PC-3 (cell line): ENCODE measurements around the gene COX18. TPM values are rescaled to one million over a fixed set of nuclear protein-coding genes. Genes with fewer than 3 reads are reported as not detected.
A peak's percentile ranks its signal among the peaks of the same experiment; 100 is the strongest.

Experiments
- ATAC-seq: fragments of 200-7000 bp; cut with Tn5 transposase; 2 replicates; pipeline ENCODE4 v1.9.1; 2020; ENCODE audit warnings: mild to moderate bottlenecking, moderate library complexity
- BruUV-seq: library from RNA; stranded (reverse); fragments of 400-500 nt; replicated peaks from 2 replicates; lab custom pipeline; 2021; lab: Mats Ljungman, UMichigan
- CTCF ChIA-PET: fragments of 300-600 bp; sonication (Branson Sonifier 250); formaldehyde crosslinking; loops from one replicate; lab custom pipeline; 2022; ENCODE audit warnings: antibody characterized with exemption; lab: Charles Lee
- POLR2A ChIA-PET: fragments of 300-600 bp; sonication (Branson Sonifier 250); formaldehyde crosslinking; loops from one replicate; lab custom pipeline; 2022; ENCODE audit warnings: antibody characterized with exemption; ENCODE audit not compliant: unreplicated experiment; lab: Charles Lee
- DNase-seq: peaks from one replicate; pipeline ENCODE4 v3.0.0-alpha.2; 2015
- H2AFZ ChIP-seq: fragments of 300-600 bp; sonication (generic); 2 replicates; pipeline ENCODE4 v1.6.0; 2016; ENCODE audit warnings: antibody characterized with exemption, low read length
- H3F3A ChIP-seq: fragments of 300-600 bp; sonication (generic); one replicate; pipeline ENCODE4 v1.6.0; 2017; ENCODE audit warnings: antibody characterized with exemption, low read length, control low read depth, mild to moderate bottlenecking; ENCODE audit not compliant: unreplicated experiment
- H3K27ac ChIP-seq: fragments of 300-600 bp; sonication (generic); 2 replicates; pipeline ENCODE4 v1.5.1; 2016; ENCODE audit warnings: mild to moderate bottlenecking, low read length
- H3K27me3 ChIP-seq: fragments of 300-600 bp; sonication (generic); 2 replicates; pipeline ENCODE4 v1.6.1; 2016; ENCODE audit warnings: low read length, mixed read lengths
- H3K36me3 ChIP-seq: fragments of 300-600 bp; sonication (generic); 2 replicates; pipeline ENCODE4 v1.6.1; 2016; ENCODE audit warnings: low read depth, mixed run types, low read length, mixed read lengths
- H3K4me1 ChIP-seq: fragments of 300-600 bp; sonication (generic); 2 replicates; pipeline ENCODE4 v1.5.1; 2016; ENCODE audit warnings: low read length; ENCODE audit not compliant: insufficient read depth
- H3K4me2 ChIP-seq: fragments of 300-600 bp; sonication (generic); 2 replicates; pipeline ENCODE4 v1.6.0; 2016; ENCODE audit warnings: low read length
- H3K4me3 ChIP-seq: fragments of 300-600 bp; sonication (generic); 2 replicates; pipeline ENCODE4 v1.5.1; 2016; ENCODE audit warnings: mild to moderate bottlenecking, low read length, mixed read lengths
- H3K79me2 ChIP-seq: fragments of 300-600 bp; sonication (generic); 2 replicates; pipeline ENCODE4 v1.6.1; 2017; ENCODE audit warnings: low read length, mixed read lengths
- H3K9ac ChIP-seq: fragments of 300-600 bp; sonication (generic); 2 replicates; pipeline ENCODE4 v1.6.0; 2016; ENCODE audit warnings: mild to moderate bottlenecking, low read length
- H3K9me2 ChIP-seq: fragments of 300-600 bp; sonication (generic); replicated peaks from 2 replicates; pipeline ENCODE4 v1.6.1; 2016; ENCODE audit warnings: mixed run types, low read length, mixed read lengths
- H3K9me3 ChIP-seq: fragments of 300-600 bp; sonication (generic); 2 replicates; pipeline ENCODE4 v1.6.1; 2016; ENCODE audit warnings: low read length, mixed read lengths
- H4K20me1 ChIP-seq: fragments of 300-600 bp; sonication (generic); 2 replicates; pipeline ENCODE4 v1.6.1; 2016; ENCODE audit warnings: low read length, mixed read lengths
- EZH2 ChIP-seq: fragments of 300-600 bp; sonication (generic); IDR thresholded peaks from one replicate; pipeline ENCODE4 v1.6.1; 2017; ENCODE audit warnings: antibody characterized with exemption, mild to moderate bottlenecking, low read length; ENCODE audit not compliant: unreplicated experiment
- EZH2phosphoT487 ChIP-seq: fragments of 300-600 bp; sonication (generic); IDR thresholded peaks from 2 replicates; pipeline ENCODE4 v1.6.1; 2018; ENCODE audit warnings: mild to moderate bottlenecking, antibody characterized with exemption, low read length, borderline replicate concordance
- intact Hi-C: fragments of 100-400 bp; cut with micrococcal nuclease; formaldehyde crosslinking; loops from 2 replicates; pipeline ENCODE4 v1.9.0; 2023
- total RNA-seq: library from RNA; depleted of rRNA; stranded (reverse); fragments of >200 nt; gene quantifications from 2 replicates; pipeline ENCODE4 v1.2.3, GENCODE V29; 2014
- TF ChIP-seq, protein P1 (sequence below): fragments of 300-600 bp; sonication (generic); conservative IDR thresholded peaks from 2 replicates; pipeline ENCODE4 v1.5.1; 2017; ENCODE audit warnings: antibody characterized with exemption, low read depth, mild to moderate bottlenecking, low read length

The COX18 gene
- total RNA-seq, 1 experiment from 2014 or later: 32.8 TPM

DNA sequence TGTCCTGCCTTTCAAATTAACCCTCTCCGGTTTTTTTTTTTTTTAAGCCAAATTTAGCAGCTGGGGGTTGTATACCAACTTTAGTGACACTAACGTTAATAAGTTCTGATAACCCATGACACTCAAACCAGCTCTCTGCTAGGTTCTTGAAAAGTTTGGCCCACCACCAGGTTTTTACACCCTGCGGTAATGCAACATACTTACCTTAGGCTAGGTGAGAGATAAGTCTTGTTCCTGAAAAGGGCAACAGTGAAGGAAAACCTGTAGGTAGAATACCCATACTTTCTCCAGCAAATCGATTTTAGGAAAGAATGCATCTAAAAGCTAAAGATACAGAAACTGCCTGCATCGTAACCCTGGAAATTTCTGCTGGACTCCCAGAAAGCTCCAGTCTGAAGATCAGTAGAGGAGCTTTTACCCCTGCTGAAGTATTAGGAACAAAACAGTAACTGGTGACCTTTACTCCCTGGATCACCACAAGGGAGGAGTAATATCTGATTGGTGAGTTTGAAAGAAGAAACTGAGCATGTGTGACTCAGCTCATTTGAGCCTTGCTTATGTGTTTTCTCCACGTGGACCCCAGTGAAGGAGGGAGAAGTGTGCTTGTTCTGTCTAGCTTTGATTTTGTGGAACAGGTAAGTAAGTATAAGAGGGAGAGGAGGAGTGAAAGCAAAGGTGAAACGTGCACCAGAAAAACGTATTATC lies 34.4 kb upstream of the COX18 start:
- H3K27me3 ChIP-seq: no peaks in the 10 kb centered on the region
- CTCF ChIA-PET: no interaction called here
- peaks cover 37% of the 10 kb centered on the region for H3K36me3 ChIP-seq
- H3K9me3 ChIP-seq: no peaks in the 10 kb centered on the region
- ATAC-seq: no peak
- H2AFZ ChIP-seq: no peak overlapping the region
- no peak overlapping the region for H3K27ac ChIP-seq
- POLR2A ChIA-PET: no interaction called here
- DNase-seq: peak; percentile 24
- no peak for TF ChIP-seq EZH2
- TF ChIP-seq, protein P1, sequence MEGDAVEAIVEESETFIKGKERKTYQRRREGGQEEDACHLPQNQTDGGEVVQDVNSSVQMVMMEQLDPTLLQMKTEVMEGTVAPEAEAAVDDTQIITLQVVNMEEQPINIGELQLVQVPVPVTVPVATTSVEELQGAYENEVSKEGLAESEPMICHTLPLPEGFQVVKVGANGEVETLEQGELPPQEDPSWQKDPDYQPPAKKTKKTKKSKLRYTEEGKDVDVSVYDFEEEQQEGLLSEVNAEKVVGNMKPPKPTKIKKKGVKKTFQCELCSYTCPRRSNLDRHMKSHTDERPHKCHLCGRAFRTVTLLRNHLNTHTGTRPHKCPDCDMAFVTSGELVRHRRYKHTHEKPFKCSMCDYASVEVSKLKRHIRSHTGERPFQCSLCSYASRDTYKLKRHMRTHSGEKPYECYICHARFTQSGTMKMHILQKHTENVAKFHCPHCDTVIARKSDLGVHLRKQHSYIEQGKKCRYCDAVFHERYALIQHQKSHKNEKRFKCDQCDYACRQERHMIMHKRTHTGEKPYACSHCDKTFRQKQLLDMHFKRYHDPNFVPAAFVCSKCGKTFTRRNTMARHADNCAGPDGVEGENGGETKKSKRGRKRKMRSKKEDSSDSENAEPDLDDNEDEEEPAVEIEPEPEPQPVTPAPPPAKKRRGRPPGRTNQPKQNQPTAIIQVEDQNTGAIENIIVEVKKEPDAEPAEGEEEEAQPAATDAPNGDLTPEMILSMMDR: no peak
- TF ChIP-seq EZH2phosphoT487: no peak
- H3K4me3 ChIP-seq: no peak overlapping the region
- H3K9ac ChIP-seq: no peak overlapping the region
- no peak overlapping the region for H3K4me2 ChIP-seq
- BruUV-seq: TSS peak; percentile 2
- H3K9me2 ChIP-seq: no peaks in the 10 kb centered on the region
- no peaks in the 10 kb centered on the region for H3K4me1 ChIP-seq
- H3F3A ChIP-seq: no peaks in the 10 kb centered on the region
- no peaks in the 10 kb centered on the region for H4K20me1 ChIP-seq
- no peaks in the 10 kb centered on the region for H3K79me2 ChIP-seq
- intact Hi-C loops: no loop called here

GRCh38 chr4:73099143-73099542 lies 29.6 kb upstream of the COX18 start:
- no peak overlapping the region for H3K27ac ChIP-seq
- no peaks in the 10 kb centered on the region for H3K27me3 ChIP-seq
- no peak overlapping the region for H2AFZ ChIP-seq
- ChIA-PET POLR2A (no interaction called here), CTCF (no interaction called here)
- H3K9me2 ChIP-seq: no peaks in the 10 kb centered on the region
- no peaks in the 10 kb centered on the region for H3K9me3 ChIP-seq
- peaks cover 52% of the 10 kb centered on the region for H3K36me3 ChIP-seq
- intact Hi-C loops: no loop called here
- H3K4me1 ChIP-seq: no peaks in the 10 kb centered on the region
- no peaks in the 10 kb centered on the region for H3K79me2 ChIP-seq
- no peak overlapping the region for H3K4me3 ChIP-seq
- H3K9ac ChIP-seq: no peak overlapping the region
- BruUV-seq: no TSS peak
- H3F3A ChIP-seq: no peaks in the 10 kb centered on the region
- DNase-seq: no peak
- no peak overlapping the region for H3K4me2 ChIP-seq
- TF ChIP-seq EZH2: no peak
- no peak for TF ChIP-seq EZH2phosphoT487
- ATAC-seq: no peak; the same call in 1 of the 2 replicates
- H4K20me1 ChIP-seq: no peaks in the 10 kb centered on the region

DNA sequence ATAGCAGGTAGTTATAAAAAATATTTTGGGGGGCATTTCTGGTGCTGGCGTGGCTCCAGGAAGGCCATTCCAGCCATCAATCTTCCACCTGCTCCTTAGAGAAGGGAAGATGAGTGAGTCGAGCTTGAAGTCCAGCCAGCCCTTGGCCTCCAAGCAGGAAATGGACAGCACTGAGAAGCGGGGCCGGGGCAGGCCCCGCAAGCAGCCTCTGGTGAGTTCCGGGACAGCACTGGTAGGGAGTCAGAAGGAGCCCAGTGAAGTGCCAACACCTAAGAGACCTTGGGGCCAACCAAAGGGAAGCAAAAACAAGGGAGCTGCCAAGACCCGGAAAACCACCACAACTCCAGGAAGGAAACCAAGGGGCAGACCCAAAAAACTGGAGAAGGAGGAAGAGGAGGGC lies 29.2 kb upstream of the COX18 start:
- no peak overlapping the region for H3K4me2 ChIP-seq
- H3K9ac ChIP-seq: no peak overlapping the region
- no peaks in the 10 kb centered on the region for H3K79me2 ChIP-seq
- no peaks in the 10 kb centered on the region for H3K4me1 ChIP-seq
- no peak overlapping the region for H3K27ac ChIP-seq
- no peaks in the 10 kb centered on the region for H3K27me3 ChIP-seq
- no peak overlapping the region for H3K4me3 ChIP-seq
- H3K9me3 ChIP-seq: no peaks in the 10 kb centered on the region
- peaks cover 55% of the 10 kb centered on the region for H3K36me3 ChIP-seq
- H4K20me1 ChIP-seq: no peaks in the 10 kb centered on the region
- no peak for TF ChIP-seq EZH2
- TF ChIP-seq, protein P1: no peak
- no peak for TF ChIP-seq EZH2phosphoT487
- no peaks in the 10 kb centered on the region for H3F3A ChIP-seq
- CTCF ChIA-PET: no interaction called here
- H2AFZ ChIP-seq: no peak overlapping the region
- POLR2A ChIA-PET: no interaction called here
- no peak for ATAC-seq
- intact Hi-C loops: no loop called here
- BruUV-seq: no TSS peak
- no peaks in the 10 kb centered on the region for H3K9me2 ChIP-seq
- DNase-seq: no peak
